Measurements from ENCODE around the gene CD58. TPM values are rescaled to one million over a fixed set of nuclear protein-coding genes. Genes with fewer than 3 reads are reported as not detected.

The CD58 gene
- total RNA-seq, 2 experiments from 2014 or later = 55.2 to 59.7 TPM

DNA sequence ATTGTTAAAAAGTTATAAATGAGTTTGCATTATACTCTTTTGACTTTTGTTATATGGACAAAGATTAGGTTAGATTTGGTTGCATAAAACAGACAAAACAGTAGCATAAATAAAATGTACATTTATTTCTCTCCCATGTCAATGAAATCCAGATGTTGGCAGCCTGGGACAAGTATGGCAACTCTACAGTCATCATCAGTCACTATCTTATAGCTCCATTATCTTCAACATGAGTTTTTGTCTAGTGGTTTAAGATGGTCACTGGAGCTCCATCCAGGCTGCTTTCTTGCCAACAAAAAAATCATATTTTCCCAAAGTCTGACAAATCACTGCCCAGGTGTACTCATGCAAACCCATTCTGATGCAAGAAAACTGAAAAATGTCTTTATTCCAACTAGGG is 83.8 kb downstream of the CD58 start:
- POLR2A ChIA-PET = no interaction called here
- Mint-ChIP-seq H3K9me3 (no peaks in the 10 kb centered on the region), H3K36me3 (ENCODE audit: low read depth) (no peaks in the 10 kb centered on the region)

GRCh38 chr1:116486424-116486823 is 84.4 kb downstream of the CD58 start:
- Mint-ChIP-seq H3K27ac (no peak overlapping the region), H3K4me3 (no peak overlapping the region), H3K4me1 (peaks cover 9% of the 10 kb centered on the region), H3K36me3 (ENCODE audit: low read depth) (no peaks in the 10 kb centered on the region), H3K27me3 (peaks cover 3% of the 10 kb centered on the region), H3K9me3 (no peaks in the 10 kb centered on the region)
- no peak for DNase-seq
- CTCF ChIA-PET = interaction anchor here (0.6 to 8.1 kb wide), 33 partner anchors 7 to 574 kb away, joined by 3 to 213 read pairs (median 5); partner anchors contain the start of gene TTF2
- POLR2A ChIA-PET = interaction anchor here (1.8 kb wide), 1 partner anchor 13 kb away, joined by 7 read pairs; no protein-coding TSS in a partner anchor

More for the DNA sequence above, 83.8 kb downstream of the CD58 start:
- H3K4me3 Mint-ChIP-seq = no peak overlapping the region
- DNase-seq = no peak
- no peak overlapping the region for H3K27ac Mint-ChIP-seq
- peaks cover 9% of the 10 kb centered on the region for H3K4me1 Mint-ChIP-seq
- H3K27me3 Mint-ChIP-seq = peaks cover 3% of the 10 kb centered on the region
- CTCF ChIA-PET = interaction anchor here (0.8 to 8.1 kb wide), 5 partner anchors 13 to 346 kb away, joined by 3 to 213 read pairs (median 41); no protein-coding TSS in a partner anchor

DNA sequence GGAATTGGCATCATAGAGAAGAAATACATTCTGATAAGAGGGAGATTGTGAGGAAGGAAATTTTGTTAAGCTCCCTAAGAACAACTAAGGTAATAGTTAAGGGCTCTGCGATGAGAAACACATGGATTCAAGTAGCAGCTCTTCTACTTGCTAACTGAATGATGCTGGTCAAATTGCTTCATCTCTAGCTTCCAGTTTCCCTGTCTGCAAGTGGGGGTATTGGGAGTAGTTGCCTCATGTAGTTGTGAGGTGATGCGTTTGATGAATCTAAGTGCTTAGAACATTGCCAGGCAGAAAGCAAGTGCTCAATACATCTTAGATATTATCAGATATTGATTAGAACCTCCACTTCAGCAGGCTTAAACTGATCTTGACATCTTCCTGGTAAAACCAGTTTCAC is 84.8 kb downstream of the CD58 start:
- no peak overlapping the region for H3K27ac Mint-ChIP-seq
- peaks cover 9% of the 10 kb centered on the region for H3K4me1 Mint-ChIP-seq
- H3K9me3 Mint-ChIP-seq = no peaks in the 10 kb centered on the region
- ChIA-PET CTCF (interaction anchor here (0.6 to 8.1 kb wide), 54 partner anchors 7 to 574 kb away, joined by 3 to 213 read pairs (median 4); partner anchors contain the start of gene TTF2), POLR2A (interaction anchor here (0.9 to 1.8 kb wide), 4 partner anchors 11 to 347 kb away, joined by 3 to 7 read pairs (median 4); no protein-coding TSS in a partner anchor)
- no peaks in the 10 kb centered on the region for H3K36me3 Mint-ChIP-seq (ENCODE audit: low read depth)
- no peak overlapping the region for H3K4me3 Mint-ChIP-seq
- peaks cover 3% of the 10 kb centered on the region for H3K27me3 Mint-ChIP-seq
- no peak for DNase-seq

GRCh38 chr1:116485071-116485735 is 85.6 kb downstream of the CD58 start:
- no peaks in the 10 kb centered on the region for H3K9me3 Mint-ChIP-seq
- no peaks in the 10 kb centered on the region for H3K36me3 Mint-ChIP-seq (ENCODE audit: low read depth)
- ChIA-PET CTCF (interaction anchor here (0.7 to 8.1 kb wide), 76 partner anchors 8 to 575 kb away, joined by 3 to 213 read pairs (median 4); partner anchors contain the start of gene TTF2), POLR2A (interaction anchor here (0.6 to 1.8 kb wide), 6 partner anchors 10 to 346 kb away, joined by 3 to 7 read pairs (median 3); no protein-coding TSS in a partner anchor)
- H3K27ac Mint-ChIP-seq = no peak overlapping the region
- H3K27me3 Mint-ChIP-seq = peaks cover 3% of the 10 kb centered on the region
- DNase-seq = peak; percentile 87
- no peak overlapping the region for H3K4me3 Mint-ChIP-seq
- H3K4me1 Mint-ChIP-seq = peaks cover 9% of the 10 kb centered on the region

- no peak for DNase-seq
- Mint-ChIP-seq H3K4me1 (peaks cover 2% of the 10 kb centered on the region), H3K27ac (no peak overlapping the region), H3K27me3 (peaks cover 3% of the 10 kb centered on the region), H3K4me3 (no peak overlapping the region), H3K9me3 (no peaks in the 10 kb centered on the region), H3K36me3 (ENCODE audit: low read depth) (no peaks in the 10 kb centered on the region)
- ChIA-PET CTCF (interaction anchor here (0.5 to 8.1 kb wide), 14 partner anchors 8 to 343 kb away, joined by 3 to 213 read pairs (median 12); no protein-coding TSS in a partner anchor), POLR2A (no interaction called here)
Observed at GRCh38 chr1:116483481-116484309, 87.1 kb downstream of the CD58 start.

- no peak overlapping the region for H3K27ac Mint-ChIP-seq
- DNase-seq = no peak
- H3K27me3 Mint-ChIP-seq = no peaks in the 10 kb centered on the region
- H3K36me3 Mint-ChIP-seq (ENCODE audit: low read depth) = no peaks in the 10 kb centered on the region
- H3K4me3 Mint-ChIP-seq = no peak overlapping the region
- H3K4me1 Mint-ChIP-seq = peaks cover 2% of the 10 kb centered on the region
- CTCF ChIA-PET = interaction anchor here (0.9 to 8.1 kb wide), 4 partner anchors 10 to 342 kb away, joined by 3 to 213 read pairs (median 68); no protein-coding TSS in a partner anchor
- H3K9me3 Mint-ChIP-seq = no peaks in the 10 kb centered on the region
- POLR2A ChIA-PET = interaction anchor here (1.3 to 1.6 kb wide), 2 partner anchors 13 to 26 kb away, joined by 3 read pairs; no protein-coding TSS in a partner anchor
Observed at GRCh38 chr1:116482490-116482889, 88.3 kb downstream of the CD58 start.

DNA sequence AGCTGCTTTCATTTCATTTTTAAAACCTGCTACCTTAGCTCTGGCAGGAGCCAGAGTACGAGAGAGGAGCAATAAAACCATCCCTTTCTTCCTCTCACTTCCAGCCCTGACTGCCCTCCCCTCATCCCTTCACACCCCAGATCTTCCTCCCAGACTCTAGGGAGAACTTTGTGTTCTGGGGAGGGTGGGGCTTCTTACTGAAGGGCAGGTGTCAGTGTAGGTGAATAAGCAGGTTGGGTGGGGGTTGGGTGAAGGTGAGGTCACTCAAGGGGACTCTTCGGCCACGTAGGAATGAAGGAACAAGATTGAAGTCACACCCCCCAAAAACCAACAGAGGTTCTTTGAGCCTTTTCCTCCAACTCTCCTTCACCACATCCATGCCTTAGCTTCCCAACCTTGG is 88.9 kb downstream of the CD58 start:
- H3K9me3 Mint-ChIP-seq = no peaks in the 10 kb centered on the region
- no peak overlapping the region for H3K4me3 Mint-ChIP-seq
- H3K36me3 Mint-ChIP-seq (ENCODE audit: low read depth) = no peaks in the 10 kb centered on the region
- CTCF ChIA-PET = interaction anchor here (0.6 to 8.1 kb wide), 6 partner anchors 10 to 341 kb away, joined by 3 to 213 read pairs (median 6); no protein-coding TSS in a partner anchor
- POLR2A ChIA-PET = interaction anchor here (1.3 to 1.6 kb wide), 2 partner anchors 13 to 27 kb away, joined by 3 read pairs; no protein-coding TSS in a partner anchor
- H3K27ac Mint-ChIP-seq = no peak overlapping the region
- DNase-seq = no peak
- peaks cover 2% of the 10 kb centered on the region for H3K4me1 Mint-ChIP-seq
- no peaks in the 10 kb centered on the region for H3K27me3 Mint-ChIP-seq

GRCh38 chr1:116478621-116479020 is 92.2 kb downstream of the CD58 start:
- no peak overlapping the region for H3K4me3 Mint-ChIP-seq
- CTCF ChIA-PET = interaction anchor here (0.9 to 2.9 kb wide), 2 partner anchors 21 to 340 kb away, joined by 3 to 8 read pairs; no protein-coding TSS in a partner anchor
- peaks cover 2% of the 10 kb centered on the region for H3K4me1 Mint-ChIP-seq
- no peak overlapping the region for H3K27ac Mint-ChIP-seq
- no peaks in the 10 kb centered on the region for H3K36me3 Mint-ChIP-seq (ENCODE audit: low read depth)
- POLR2A ChIA-PET = no interaction called here
- no peaks in the 10 kb centered on the region for H3K9me3 Mint-ChIP-seq
- H3K27me3 Mint-ChIP-seq = no peaks in the 10 kb centered on the region
- no peak for DNase-seq

GRCh38 chr1:116477429-116477828 is 93.4 kb downstream of the CD58 start:
- POLR2A ChIA-PET = no interaction called here
- no peaks in the 10 kb centered on the region for H3K27me3 Mint-ChIP-seq
- CTCF ChIA-PET = interaction anchor here (2.9 to 4.4 kb wide), 2 partner anchors 8 to 338 kb away, joined by 8 to 19 read pairs; no protein-coding TSS in a partner anchor
- H3K36me3 Mint-ChIP-seq (ENCODE audit: low read depth) = no peaks in the 10 kb centered on the region
- DNase-seq = no peak
- no peak overlapping the region for H3K4me3 Mint-ChIP-seq
- no peaks in the 10 kb centered on the region for H3K9me3 Mint-ChIP-seq
- no peak overlapping the region for H3K27ac Mint-ChIP-seq
- peaks cover 2% of the 10 kb centered on the region for H3K4me1 Mint-ChIP-seq

- Mint-ChIP-seq H3K27ac (no peak overlapping the region), H3K4me3 (no peak overlapping the region), H3K4me1 (peaks cover 2% of the 10 kb centered on the region), H3K36me3 (ENCODE audit: low read depth) (no peaks in the 10 kb centered on the region), H3K27me3 (no peaks in the 10 kb centered on the region), H3K9me3 (no peaks in the 10 kb centered on the region)
- DNase-seq = no peak
- ChIA-PET POLR2A (no interaction called here), CTCF (interaction anchor here (0.7 to 4.4 kb wide), 3 partner anchors 9 to 338 kb away, joined by 3 to 19 read pairs (median 3); no protein-coding TSS in a partner anchor)
Observed at GRCh38 chr1:116476321-116476720, 94.5 kb downstream of the CD58 start.

DNA sequence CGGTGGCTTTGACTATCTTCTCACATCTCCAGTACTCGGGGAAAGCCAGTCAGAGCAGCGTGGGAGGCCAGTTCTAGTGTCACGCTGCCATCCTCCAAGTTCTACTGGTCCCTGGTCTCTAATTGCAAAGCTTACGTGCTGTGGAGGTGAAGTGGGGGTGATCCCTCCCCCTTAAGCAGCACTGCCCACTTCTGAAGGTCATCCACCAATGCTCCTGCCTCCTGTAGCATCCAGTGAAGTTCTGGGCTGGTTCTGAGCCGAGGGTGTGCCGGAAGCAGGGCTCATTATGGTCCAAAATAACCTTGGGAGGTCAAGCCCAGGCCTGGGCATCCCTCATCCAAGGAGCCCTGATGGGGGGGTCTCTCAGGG is 95.0 kb downstream of the CD58 start:
- Mint-ChIP-seq H3K4me1 (peaks cover 2% of the 10 kb centered on the region), H3K27ac (no peak overlapping the region), H3K4me3 (no peak overlapping the region), H3K27me3 (no peaks in the 10 kb centered on the region), H3K36me3 (ENCODE audit: low read depth) (no peaks in the 10 kb centered on the region), H3K9me3 (no peaks in the 10 kb centered on the region)
- POLR2A ChIA-PET = no interaction called here
- CTCF ChIA-PET = interaction anchor here (1.2 to 4.4 kb wide), 2 partner anchors 9 to 337 kb away, joined by 3 to 19 read pairs; no protein-coding TSS in a partner anchor
- no peak for DNase-seq

DNA sequence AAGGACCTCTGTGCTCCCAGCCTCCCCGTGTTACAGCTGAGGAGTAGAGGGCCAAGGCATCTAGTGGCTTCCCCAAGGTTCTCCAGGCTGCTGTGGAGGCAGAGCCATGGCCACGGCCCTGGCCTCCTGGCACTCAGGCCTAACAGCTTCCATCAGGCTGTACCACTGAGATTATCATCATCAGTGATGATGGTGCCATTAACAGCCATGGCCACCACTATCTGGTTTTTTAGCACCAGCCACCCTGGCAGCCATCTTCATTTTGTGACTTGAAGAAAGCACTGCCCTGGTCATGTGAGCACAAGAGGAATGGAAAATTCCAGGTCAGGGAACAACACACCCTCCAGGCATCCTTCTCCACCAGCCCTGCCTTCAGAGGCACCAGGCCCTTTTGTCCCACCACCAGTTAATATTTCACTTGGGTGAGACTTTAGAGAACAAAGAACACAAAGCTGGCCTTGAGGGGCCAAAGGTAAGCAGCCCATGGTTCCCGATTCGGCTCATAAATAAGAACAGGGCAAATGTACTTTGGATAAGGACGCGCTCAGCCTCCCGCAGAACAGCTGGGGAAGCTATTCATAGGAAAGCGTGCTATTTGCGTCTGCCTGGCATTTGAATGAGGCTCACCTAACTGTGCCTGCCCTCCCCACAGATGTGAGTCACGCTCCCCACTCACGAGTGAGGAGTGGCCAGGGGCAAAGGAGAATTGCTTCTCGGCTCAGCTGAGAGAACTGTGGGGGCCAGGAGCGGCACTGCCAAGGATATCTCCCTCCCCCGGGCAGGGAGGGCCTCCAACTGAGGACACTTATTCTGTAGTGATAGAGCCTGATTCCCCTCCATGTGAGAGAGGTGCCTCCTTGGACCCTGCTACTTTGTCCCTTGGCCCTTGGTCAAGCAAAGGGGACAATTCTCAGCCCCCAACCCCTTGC is 95.6 kb downstream of the CD58 start:
- Mint-ChIP-seq H3K4me1 (peaks cover 2% of the 10 kb centered on the region), H3K36me3 (ENCODE audit: low read depth) (no peaks in the 10 kb centered on the region), H3K27ac (no peak overlapping the region), H3K9me3 (no peaks in the 10 kb centered on the region), H3K4me3 (no peak overlapping the region), H3K27me3 (no peaks in the 10 kb centered on the region)
- ChIA-PET CTCF (interaction anchor here (1.2 to 4.4 kb wide), 2 partner anchors 10 to 336 kb away, joined by 3 to 19 read pairs; no protein-coding TSS in a partner anchor), POLR2A (interaction anchor here (1.0 kb wide), 1 partner anchor 10 kb away, joined by 3 read pairs; no protein-coding TSS in a partner anchor)
- DNase-seq = no peak
